SH-SY5Y (cell line): ENCODE data around the gene ZMYND11.

Experiments used
- GATA2 ChIP-seq: IDR thresholded peaks from 2 replicates; pipeline ENCODE4 v1.6.1; 2011; ENCODE audit warnings: mild to moderate bottlenecking, low read depth, low read length
- GATA3 ChIP-seq: IDR thresholded peaks from 2 replicates; pipeline ENCODE4 v1.6.1; 2011; ENCODE audit warnings: low read depth, mild to moderate bottlenecking, low read length, moderate library complexity

Gene ZMYND11

DNA sequence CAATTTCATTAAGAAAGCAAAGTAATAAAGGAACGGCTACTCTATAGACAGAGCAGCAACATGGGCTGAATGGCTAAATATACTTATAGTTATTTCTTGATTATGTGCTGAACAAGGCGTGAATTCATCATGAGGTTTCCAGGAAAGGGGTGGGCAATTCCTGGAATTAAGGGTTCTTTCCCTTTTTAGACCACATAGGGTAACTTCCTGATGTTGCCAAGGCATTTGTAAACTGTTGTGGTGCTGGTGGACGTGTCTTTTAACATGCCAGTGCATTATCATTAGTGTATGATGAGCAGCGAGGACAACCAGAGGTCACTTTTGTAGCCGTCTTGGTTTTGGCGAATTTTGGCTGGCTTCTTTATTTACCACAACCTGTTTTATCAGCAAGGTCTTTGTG, 28.5 kb upstream of the ZMYND11 start:
- TF ChIP-seq GATA3: no peak
- no peak for TF ChIP-seq GATA2

DNA sequence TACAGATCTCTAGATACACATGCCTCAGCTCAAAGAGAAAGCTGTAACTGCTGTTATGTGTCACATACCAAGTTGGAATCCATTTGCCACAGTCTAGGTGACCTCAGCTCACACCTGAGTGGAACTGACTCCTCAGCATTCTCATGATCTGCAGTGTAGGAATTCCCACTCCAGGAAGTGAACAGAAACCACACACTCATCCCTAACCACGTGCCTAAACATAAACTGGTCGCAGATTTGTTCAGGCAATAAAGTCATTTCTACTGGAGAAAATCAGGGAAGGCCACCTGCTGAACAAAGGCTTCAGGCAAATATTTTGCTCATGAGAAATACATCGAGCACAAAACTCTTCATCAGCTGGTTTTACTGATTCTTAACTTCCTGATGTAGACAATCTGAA, 23.0 kb upstream of the ZMYND11 start:
- TF ChIP-seq GATA2 (no peak), GATA3 (no peak)

DNA sequence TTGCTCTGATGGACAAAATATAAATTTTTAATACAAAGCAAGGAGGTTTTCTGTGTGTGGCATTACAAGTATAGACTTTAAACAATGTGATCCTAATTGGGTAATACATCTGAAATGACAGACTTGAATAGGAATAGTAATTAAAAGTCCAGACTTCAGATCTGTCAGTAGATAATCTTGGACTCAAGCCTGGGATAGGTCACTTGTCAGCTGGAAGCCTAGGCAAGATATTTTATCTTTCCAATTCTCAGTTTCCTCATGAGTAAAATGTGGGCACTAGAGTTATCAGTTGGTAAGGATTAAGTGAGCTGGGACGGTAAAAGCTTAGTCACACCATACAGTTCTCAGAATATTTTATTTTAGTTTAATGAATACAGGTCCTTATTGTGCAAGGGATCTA, 10.4 kb upstream of the ZMYND11 start:
- TF ChIP-seq GATA3 (peak; percentile 69), GATA2 (no peak)

DNA sequence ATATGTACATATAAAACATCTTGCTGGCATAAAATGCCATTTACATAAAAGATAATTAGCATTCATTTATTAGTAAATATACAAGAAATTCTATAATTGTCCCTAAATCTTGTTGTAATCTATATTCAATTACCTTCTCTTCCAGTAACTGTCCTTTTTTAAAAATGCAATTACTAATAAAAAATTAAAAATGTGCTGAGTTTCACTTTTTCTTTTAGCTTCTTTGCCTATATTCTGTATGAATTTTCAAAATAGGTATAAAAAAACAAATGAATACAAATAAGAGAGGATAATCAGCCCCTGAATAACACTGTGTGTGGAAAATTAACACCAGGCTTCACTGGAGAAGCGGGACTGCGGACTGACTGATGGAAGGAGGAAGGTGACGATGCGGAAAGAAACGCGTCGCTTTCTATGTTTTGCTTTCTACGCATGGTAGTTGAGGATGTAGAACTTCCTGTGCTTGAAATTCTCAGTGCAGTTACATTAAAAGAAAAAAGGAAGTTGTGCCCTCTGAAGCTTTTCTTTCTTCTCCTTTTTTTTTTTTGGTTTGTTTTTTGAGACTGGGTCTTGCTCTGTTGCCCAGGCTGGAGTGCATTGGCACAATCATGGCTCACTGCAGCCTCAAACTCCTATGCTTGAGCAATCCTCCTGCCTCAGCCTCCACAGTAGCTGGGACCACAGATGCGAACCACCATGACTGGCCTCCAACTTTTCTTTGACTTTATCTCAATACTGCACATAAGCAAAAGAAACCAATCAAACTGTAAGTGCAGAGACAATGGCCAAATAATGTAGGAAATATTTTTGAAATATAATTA, 7.4 kb upstream of the ZMYND11 start:
- TF ChIP-seq GATA2 (no peak), GATA3 (no peak)

DNA sequence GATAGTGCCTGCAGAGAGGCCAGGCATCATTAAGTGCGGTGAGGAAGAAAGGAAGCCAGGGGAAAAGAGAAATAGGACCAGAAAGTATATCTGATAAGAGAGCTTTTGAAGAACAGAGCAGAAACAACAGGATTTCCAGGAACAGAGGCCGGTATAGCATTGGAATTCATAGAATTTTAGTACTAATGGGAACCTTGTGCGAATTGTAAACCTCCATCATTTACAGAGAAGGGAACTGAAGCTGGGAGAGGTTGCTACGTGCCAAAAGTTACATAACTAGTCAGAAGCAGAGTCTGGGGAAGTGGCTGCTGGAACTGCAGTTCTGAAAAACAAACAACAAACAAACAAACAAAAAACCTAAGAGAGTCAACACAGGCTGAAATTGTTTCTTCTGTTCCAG, 5.4 kb upstream of the ZMYND11 start:
- TF ChIP-seq GATA3: no peak
- no peak for TF ChIP-seq GATA2

DNA sequence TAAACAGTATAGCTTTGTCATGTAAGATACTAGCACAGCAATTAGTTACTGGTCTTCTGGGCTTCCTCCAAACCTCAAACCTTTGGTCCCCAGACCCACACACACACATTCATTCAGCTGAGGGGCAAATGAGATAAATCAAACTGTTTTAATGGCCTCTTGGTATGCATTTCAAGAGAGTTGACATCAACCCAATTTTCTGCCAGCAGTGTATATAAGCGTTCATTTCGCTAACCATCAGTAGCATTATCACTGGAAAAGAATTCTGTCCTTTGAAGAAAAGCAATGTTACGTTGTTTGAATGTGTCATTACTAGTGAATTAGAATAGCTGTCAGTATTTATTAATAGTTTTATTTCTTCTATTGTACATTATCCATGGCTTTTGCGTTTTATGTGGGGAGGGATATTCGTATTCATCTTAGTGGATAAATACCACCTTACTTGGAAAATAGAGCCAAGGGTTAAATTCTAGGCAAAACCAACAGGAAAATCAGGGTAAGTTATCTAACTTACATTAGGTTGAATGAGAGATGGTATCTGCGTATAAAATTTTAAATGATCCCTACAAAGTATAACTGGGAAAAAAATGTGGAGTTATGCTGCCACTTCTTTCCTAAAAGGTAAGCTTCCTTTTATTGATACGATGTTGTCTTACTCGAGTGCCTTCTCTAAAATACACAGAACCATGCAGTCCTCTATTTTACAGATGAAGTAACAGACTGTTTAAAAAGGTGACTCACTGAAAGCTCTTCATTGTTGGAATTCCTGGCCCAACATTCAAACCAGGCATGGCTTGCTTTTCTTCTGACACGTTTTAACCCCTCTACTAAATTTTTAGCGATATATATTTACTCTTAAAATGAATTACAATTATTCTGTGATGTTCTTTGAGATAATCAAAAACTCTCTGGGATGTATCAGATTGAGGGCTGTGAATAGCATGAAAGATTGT, 2.0 kb upstream of the ZMYND11 start:
- TF ChIP-seq GATA2 (no peak), GATA3 (no peak)

DNA sequence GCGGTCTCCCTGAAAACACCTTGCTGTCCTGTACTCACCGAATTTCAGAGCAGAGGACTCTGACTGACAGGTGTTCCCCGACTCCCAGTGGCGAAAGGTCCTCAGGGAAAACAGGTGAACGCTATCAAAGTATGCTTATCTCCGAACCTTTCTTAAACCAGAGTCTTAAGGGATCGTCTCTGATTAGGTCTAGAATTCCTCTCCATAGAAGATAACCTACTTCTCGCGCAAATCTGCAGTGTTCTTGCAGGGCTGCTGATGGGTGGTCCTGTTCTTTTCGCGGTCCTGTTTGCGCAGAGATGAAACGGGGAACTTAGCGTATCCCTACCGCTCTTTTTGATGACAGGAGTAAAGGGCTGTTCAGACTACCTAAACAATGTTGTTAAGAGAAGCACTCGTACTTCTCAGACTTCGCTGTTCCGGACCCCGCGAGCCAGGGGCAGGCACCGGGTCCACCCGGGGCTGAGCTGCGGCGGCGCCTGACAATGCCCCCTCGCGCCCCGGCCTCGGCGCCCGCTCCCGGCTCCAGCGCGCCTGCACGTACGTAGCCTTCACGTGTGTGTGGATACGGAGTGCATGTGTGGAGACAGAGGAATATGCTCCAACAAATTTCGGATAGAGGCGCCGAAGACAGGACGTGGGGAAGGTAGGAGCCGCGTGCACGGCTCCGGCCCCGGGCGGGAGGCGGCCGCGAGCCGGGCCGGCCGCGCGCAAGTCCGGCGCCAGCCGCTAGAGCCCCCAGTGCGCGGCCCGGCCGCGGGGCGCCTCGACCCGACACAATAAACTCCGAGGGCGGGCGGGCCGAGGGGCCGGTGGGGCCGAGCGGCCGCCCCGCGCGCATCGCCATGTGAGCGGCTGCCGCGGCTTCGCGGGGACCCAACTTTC, 766 bp upstream of the ZMYND11 start:
- TF ChIP-seq GATA3: no peak
- no peak for TF ChIP-seq GATA2

DNA sequence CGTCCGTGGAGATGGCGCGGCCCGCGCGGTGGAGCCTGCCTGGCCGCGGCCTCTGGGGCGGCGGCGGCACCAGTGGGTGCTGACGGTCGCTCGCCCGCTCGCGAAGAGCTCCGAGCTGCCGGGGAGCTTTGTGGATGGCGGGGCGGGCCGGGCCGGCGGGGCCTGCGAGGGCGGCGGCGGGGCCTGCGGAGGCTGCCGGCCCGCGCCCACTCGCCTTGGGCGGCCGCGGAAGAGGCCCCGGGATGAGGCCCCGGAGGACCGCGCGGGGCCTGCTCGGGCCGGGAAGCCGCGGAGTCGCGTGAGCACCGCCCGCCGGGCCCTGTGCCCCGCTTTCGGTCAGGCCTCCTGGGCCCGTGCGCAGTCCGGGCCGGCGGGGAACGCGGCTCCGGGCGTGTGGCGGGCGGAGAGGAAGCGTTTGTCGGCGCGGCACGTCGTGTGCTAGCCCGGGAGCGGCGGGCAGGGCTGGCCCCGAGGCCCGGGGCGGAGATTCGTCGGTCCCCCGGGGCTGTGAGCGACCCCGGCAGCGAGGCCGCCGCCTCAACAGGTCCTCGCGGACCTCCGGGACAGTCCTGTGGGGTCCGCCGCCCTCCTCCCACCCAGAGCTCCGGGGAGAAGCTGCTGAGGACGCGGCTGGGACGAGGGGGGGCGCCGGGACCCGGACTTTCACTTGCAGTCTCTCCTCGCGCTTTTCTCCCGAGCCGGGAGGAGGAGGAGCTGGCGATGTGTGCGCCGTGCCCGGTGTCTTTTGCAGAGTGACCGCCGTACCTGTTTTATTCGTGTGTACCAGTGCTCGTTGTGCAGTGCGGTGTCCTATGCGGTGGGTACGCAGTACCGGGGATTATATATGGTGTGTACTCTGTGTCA, 578 bp downstream of the ZMYND11 start:
- TF ChIP-seq GATA2 (no peak), GATA3 (no peak)

DNA sequence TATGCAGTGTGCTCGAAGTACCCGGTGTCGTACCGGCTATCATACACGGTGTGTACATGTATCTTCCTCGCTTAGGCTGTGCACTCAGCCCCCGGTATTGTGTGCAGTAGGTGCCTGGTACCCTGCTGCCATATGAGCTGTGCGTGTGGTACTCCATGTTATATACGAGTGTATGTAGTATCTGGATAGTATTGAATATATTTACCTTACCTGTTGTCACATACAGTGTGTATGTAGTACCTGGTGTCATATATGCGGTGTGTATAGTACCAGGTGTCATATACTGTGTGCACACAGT, 1.2 kb downstream of the ZMYND11 start:
- TF ChIP-seq GATA2 (no peak), GATA3 (no peak)

DNA sequence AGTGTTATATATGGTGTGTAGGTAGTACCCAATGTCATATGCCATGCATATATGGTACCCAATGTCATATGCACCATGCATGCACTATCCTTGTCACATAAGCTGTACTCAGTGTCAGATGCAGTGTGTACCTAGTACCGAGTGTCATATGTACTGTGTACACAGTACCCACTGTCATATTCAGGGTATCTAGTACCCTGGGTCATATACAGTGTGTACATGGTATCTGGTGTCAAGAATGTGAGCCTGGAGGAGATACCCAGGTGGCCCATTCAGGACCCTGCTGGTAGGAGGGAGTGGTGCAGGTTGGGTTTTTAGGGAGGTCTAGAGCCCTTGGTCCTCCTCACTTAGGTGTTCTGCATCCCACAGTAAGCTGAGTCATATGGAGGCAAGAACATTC, 1.8 kb downstream of the ZMYND11 start:
- TF ChIP-seq GATA3 (no peak), GATA2 (no peak)

DNA sequence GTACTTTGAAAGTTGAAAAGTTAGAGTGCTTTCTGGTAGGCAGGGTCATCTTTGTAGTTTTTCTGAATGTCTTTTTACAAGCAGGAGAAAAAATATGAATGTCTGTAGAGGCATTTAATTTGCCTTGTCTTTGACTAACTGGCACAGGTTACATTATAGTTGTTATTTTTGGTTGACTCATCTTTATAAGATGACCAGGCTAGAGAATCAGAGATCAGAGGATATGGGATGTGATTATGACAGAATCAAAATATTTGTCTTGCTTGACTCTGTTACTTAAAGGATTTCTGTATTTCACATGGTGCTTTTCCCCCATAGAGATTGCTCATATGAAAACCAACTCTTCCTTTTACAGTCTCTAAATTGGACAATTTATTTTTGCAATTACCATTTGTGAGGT, 2.4 kb downstream of the ZMYND11 start:
- TF ChIP-seq GATA2 (no peak), GATA3 (no peak)

DNA sequence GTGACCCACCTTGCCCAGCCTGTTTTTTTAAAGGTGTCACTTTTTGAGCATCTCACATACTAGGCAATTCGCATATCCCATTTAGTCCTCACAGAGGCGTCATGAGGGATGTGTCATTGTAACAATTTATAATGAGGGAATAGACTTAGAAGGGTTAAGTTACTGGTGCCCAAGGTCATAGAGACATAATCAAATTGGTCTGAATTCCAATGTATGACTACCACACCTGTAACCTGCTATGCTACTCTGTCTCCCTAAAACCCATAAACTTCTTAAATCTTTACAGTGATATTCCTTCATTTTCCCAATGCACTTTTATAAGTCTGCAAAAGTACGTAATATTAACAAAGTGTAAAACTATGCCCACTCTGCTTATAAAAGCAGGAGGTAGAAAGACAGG, 7.1 kb downstream of the ZMYND11 start:
- TF ChIP-seq GATA2: no peak

DNA sequence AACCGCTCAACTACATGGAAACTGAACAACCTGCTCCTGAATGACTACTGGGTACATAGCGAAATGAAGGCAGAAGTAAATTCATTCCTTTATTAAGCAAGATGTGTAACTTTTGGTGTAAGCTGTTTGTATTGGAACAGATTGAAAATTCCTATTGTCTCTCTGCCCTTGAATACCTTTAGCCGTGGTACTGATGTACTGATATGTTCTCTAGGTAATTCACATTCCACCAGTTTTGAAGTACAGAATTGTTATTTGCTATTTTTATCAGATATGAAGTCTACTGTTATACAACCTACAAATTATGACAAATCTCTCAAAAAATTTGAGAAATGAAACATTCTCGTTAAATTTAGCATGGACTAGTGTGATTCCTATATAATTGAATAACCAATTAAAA, 17.7 kb downstream of the ZMYND11 start:
- TF ChIP-seq GATA2 (no peak), GATA3 (no peak)

DNA sequence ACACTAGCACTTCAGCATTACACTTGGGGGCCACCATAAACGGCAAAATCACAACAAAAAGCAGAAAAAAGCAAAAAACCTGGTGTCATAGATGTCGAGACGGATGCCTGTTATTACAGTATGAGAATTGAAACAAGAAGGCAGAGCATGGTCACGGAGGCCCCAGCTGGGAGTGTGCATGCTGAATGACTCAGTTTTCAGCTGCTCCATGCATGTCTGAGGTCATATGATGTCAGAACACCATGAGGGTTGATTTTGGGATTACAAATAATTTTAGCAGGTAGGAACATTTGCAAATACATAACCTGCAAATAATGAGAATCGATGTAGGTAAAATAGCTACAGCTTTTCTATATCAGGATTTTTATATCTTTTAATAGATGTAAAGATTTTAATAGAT, 19.1 kb downstream of the ZMYND11 start:
- TF ChIP-seq GATA2 (no peak), GATA3 (no peak)
